SK-N-SH (cell line): Measurements from ENCODE around the gene OR6V1. TPM values are rescaled to one million over a fixed set of nuclear protein-coding genes. Genes with fewer than 3 reads are reported as not detected.

ENCODE experiments used
- CTCF ChIA-PET: fragments of 300-600, 350-600 bp; formaldehyde crosslinking; extraction: SDS; loops from one replicate; lab custom pipeline; 2021; lab: Yijun Ruan, JAX
- POLR2A ChIA-PET: fragments of 350-600 bp; sonication (Branson Sonifier 250); formaldehyde crosslinking; extraction: SDS; loops from one replicate; lab custom pipeline; 2020; ENCODE audit warnings: antibody characterized with exemption, inconsistent platforms; lab: Yijun Ruan, JAX
- DNase-seq: peaks from one replicate; pipeline ENCODE4 v3.0.0; 2012
- H2AFZ ChIP-seq: fragments of 200-600 bp; sonication (generic); 2 replicates; pipeline ENCODE4 v1.8.1; 2016; ENCODE audit warnings: antibody characterized with exemption, mild to moderate bottlenecking, low read depth
- H3F3A ChIP-seq: fragments of 200-600 bp; sonication (generic); replicated peaks from 2 replicates; pipeline ENCODE3; 2016; ENCODE audit warnings: antibody characterized with exemption, mild to moderate bottlenecking; ENCODE audit not compliant: insufficient read depth
- H3K27ac ChIP-seq, 2 experiments: fragments of 200-500 bp in 1 of 2; fragments of 200-600 bp in 1 of 2; sonication (Bioruptor generic) in 1 of 2; sonication (generic), shearing (Covaris generic) in 1 of 2; 2 replicates each; pipeline versions ENCODE4 v1.5.1 to v1.6.1; 2014 to 2016; ENCODE audit warnings: low read depth in 2 of 2, inconsistent platforms in 1 of 2, low read length in 1 of 2, mild to moderate bottlenecking in 1 of 2, mixed read lengths in 1 of 2
- H3K27me3 ChIP-seq: fragments of 200-600 bp; sonication (generic), shearing (Covaris generic); 2 replicates; pipeline ENCODE4 v1.6.1; 2016; ENCODE audit warnings: mixed run types; ENCODE audit not compliant: insufficient read depth
- H3K36me3 ChIP-seq, 2 experiments: fragments of 200-500 bp in 1 of 2; fragments of 200-600 bp in 1 of 2; sonication (Bioruptor generic) in 1 of 2; sonication (generic) in 1 of 2; replicated peaks in 1 of 2; 2 replicates each; pipeline versions ENCODE3 to v1.5.1; 2014 to 2016; ENCODE audit warnings: low read length in 1 of 2, mild to moderate bottlenecking in 1 of 2; ENCODE audit not compliant: insufficient read depth in 2 of 2, control insufficient read depth in 1 of 2
- H3K4me1 ChIP-seq, 2 experiments: fragments of 200-500 bp in 1 of 2; fragments of 200-600 bp in 1 of 2; sonication (Bioruptor generic) in 1 of 2; sonication (generic), shearing (Covaris generic) in 1 of 2; 2 replicates each; pipeline versions ENCODE4 v1.5.1 to v1.6.1; 2014 to 2016; ENCODE audit warnings: low read depth in 1 of 2, low read length in 1 of 2, mixed run types in 1 of 2; ENCODE audit not compliant: insufficient read depth in 2 of 2, control insufficient read depth in 1 of 2
- H3K4me2 ChIP-seq: fragments of 200-600 bp; sonication (generic), shearing (Covaris generic); 2 replicates; pipeline ENCODE4 v1.6.1; 2017; ENCODE audit warnings: mixed run types
- H3K4me3 ChIP-seq, 2 experiments: fragments of 200-500 bp in 1 of 2; fragments of 200-600 bp in 1 of 2; sonication (Bioruptor generic) in 1 of 2; sonication (generic), shearing (Covaris generic) in 1 of 2; 2 replicates each; pipeline versions ENCODE4 v1.5.1 to v1.8.1; 2014 to 2016; ENCODE audit warnings: low read depth in 2 of 2, inconsistent platforms in 1 of 2, low read length in 1 of 2, mild to moderate bottlenecking in 1 of 2, mixed read lengths in 1 of 2, moderate library complexity in 1 of 2
- H3K79me2 ChIP-seq: fragments of 200-600 bp; sonication (generic); 2 replicates; pipeline ENCODE4 v1.8.1; 2017; ENCODE audit warnings: mild to moderate bottlenecking; ENCODE audit not compliant: insufficient read depth
- H3K9ac ChIP-seq: fragments of 200-600 bp; sonication (generic); 2 replicates; pipeline ENCODE4 v1.6.1; 2017; ENCODE audit warnings: mixed run types
- H3K9me2 ChIP-seq: fragments of 200-600 bp; sonication (generic); 2 replicates; pipeline ENCODE4 v1.6.1; 2017; ENCODE audit warnings: mixed run types
- H3K9me3 ChIP-seq: fragments of 200-600 bp; sonication (generic); 2 replicates; pipeline ENCODE4 v1.6.1; 2017; ENCODE audit warnings: mixed run types, mild to moderate bottlenecking, moderate library complexity
- H4K20me1 ChIP-seq: fragments of 200-600 bp; sonication (generic); 2 replicates; pipeline ENCODE4 v1.6.1; 2017; ENCODE audit warnings: mild to moderate bottlenecking, mixed run types; ENCODE audit not compliant: insufficient read depth
- FOXM1 ChIP-seq: IDR thresholded peaks from 2 replicates; pipeline ENCODE4 v1.4.0; 2012; ENCODE audit warnings: low read depth, mild to moderate bottlenecking
- MAX ChIP-seq: IDR thresholded peaks from 2 replicates; pipeline ENCODE4 v1.4.0; 2012; ENCODE audit warnings: low read depth
- REST ChIP-seq: IDR thresholded peaks from 2 replicates; pipeline ENCODE4 v1.6.1; 2012; ENCODE audit warnings: mild to moderate bottlenecking, low read depth, low read length, moderate library complexity
- ZBTB33 ChIP-seq: IDR thresholded peaks from 2 replicates; pipeline ENCODE4 v1.4.0; 2012; ENCODE audit warnings: low read depth, borderline replicate concordance
- WGBS: methylation state at CpG from one replicate; pipeline ENCODE4 v1.1.6; 2017; ENCODE audit warnings: low lambda C conversion rate; 5-methylcytosine and 5-hydroxymethylcytosine counted together
- polyA plus RNA-seq, 3 experiments: library from polyadenylated mRNA; depleted of rRNA; stranded (reverse); fragments of >200 nt; gene quantifications; 2 replicates each; pipeline ENCODE4 v1.2.3, GENCODE V29; 2012

The OR6V1 gene
- polyA plus RNA-seq, 1 of the 3 experiments (the other 2 are of a cell fraction) = not detected

DNA sequence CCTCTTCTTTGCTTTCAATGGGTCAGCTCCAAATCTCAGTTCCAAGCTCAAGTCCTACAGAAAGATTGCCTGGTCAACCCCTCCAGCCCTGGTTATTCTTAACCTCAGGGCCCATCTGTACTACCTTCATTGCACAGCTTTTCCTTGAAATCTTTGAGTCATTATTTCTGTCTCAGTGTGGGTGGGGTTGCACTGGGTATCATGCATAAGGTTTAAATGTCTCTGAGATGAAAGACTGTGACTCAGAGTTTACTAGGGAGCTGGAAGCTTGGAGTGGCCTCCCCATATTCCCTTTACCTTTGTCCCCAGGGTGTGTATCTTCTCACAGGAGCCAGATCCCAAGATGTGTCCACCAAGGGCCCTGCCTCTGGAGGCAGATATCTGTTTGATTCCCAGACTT lies 3.3 kb upstream of the OR6V1 start:
- no peaks in the 10 kb centered on the region for H3K27me3 ChIP-seq
- POLR2A ChIA-PET = no interaction called here
- TF ChIP-seq MAX = no peak
- TF ChIP-seq, all 33 proteins: peak for 0
- H3K79me2 ChIP-seq = no peaks in the 10 kb centered on the region
- DNase-seq = no peak
- no peak overlapping the region for H3K4me3 ChIP-seq
- H3K9me3 ChIP-seq = no peaks in the 10 kb centered on the region
- H3K4me2 ChIP-seq = no peak overlapping the region
- no peaks in the 10 kb centered on the region for H3K36me3 ChIP-seq
- no peaks in the 10 kb centered on the region for H3K9me2 ChIP-seq
- H3F3A ChIP-seq = no peaks in the 10 kb centered on the region
- H4K20me1 ChIP-seq = no peaks in the 10 kb centered on the region
- CTCF ChIA-PET = no interaction called here
- H3K27ac ChIP-seq = no peak overlapping the region
- H3K9ac ChIP-seq = no peak overlapping the region
- H3K4me1 ChIP-seq = no peaks in the 10 kb centered on the region
- H2AFZ ChIP-seq = no peak overlapping the region

DNA sequence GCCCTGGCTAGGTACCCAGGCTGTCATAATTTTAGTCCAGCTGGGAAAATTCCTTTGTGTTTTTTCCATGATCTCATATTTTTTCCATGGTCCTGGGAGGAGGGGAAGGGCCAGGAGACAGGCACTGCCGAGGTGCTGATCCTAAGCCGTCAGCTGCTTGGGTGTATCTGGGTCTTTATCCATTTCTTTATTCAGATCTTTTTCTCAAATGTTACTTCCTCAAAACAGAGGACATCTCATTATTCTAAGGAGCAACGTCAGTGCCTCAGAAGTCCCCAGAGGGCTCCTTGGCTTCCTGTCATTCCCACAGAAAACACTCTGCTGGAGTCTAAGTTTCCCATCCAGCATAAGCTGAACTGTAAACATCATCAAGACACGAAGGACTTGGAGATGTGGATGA lies 2.8 kb upstream of the OR6V1 start:
- Histone ChIP-seq H4K20me1 (no peaks in the 10 kb centered on the region), H3K9me2 (no peaks in the 10 kb centered on the region), H3K4me1 (no peaks in the 10 kb centered on the region), H3K9ac (no peak overlapping the region), H3F3A (no peaks in the 10 kb centered on the region), H3K27me3 (no peaks in the 10 kb centered on the region), H3K4me2 (no peak overlapping the region), H3K9me3 (no peaks in the 10 kb centered on the region), H3K36me3 (no peaks in the 10 kb centered on the region), H3K79me2 (no peaks in the 10 kb centered on the region), H3K27ac (no peak overlapping the region), H2AFZ (no peak overlapping the region), H3K4me3 (no peak overlapping the region)
- CTCF ChIA-PET = interaction anchor here (0.7 kb wide), 1 partner anchor 166 kb away, joined by 5 read pairs; no protein-coding TSS in a partner anchor
- TF ChIP-seq ZBTB33 = no peak
- POLR2A ChIA-PET = no interaction called here
- no peak for DNase-seq
- 7% methylated on average over 4 of the region's 4 CpGs for WGBS

GRCh38 chr7:143050931-143051330 lies 1.2 kb upstream of the OR6V1 start:
- Histone ChIP-seq H3K4me2 (no peak overlapping the region), H3K36me3 (no peaks in the 10 kb centered on the region), H3F3A (no peaks in the 10 kb centered on the region), H3K27ac (no peak overlapping the region), H2AFZ (no peak overlapping the region), H3K9ac (no peak overlapping the region), H4K20me1 (no peaks in the 10 kb centered on the region), H3K4me1 (no peaks in the 10 kb centered on the region), H3K27me3 (no peaks in the 10 kb centered on the region), H3K79me2 (no peaks in the 10 kb centered on the region), H3K9me3 (no peaks in the 10 kb centered on the region), H3K9me2 (no peaks in the 10 kb centered on the region), H3K4me3 (no peak overlapping the region)
- DNase-seq = no peak
- 32% methylated on average over 9 of the region's 9 CpGs for WGBS
- CTCF ChIA-PET = interaction anchor here (1.2 kb wide), 1 partner anchor 43 kb away, joined by 3 read pairs; no protein-coding TSS in a partner anchor
- POLR2A ChIA-PET = no interaction called here
- TF ChIP-seq REST (no peak), FOXM1 (no peak)
